B cell (primary cell): ENCODE results near the gene COL6A5. TPM values are rescaled to one million over a fixed set of nuclear protein-coding genes. Genes with fewer than 3 reads are reported as not detected.

Experiments
- ATAC-seq: fragments of 200-7000 bp; cut with Tn5 transposase; one replicate; pipeline ENCODE4 v1.10.0; 2021; ENCODE audit warnings: low read depth, mild to moderate bottlenecking, moderate number of reproducible peaks, moderate library complexity
- CTCF ChIA-PET: fragments of 350-600 bp; sonication (Branson Sonifier 250); formaldehyde crosslinking; loops from one replicate; lab custom pipeline; 2021; ENCODE audit warnings: antibody characterized with exemption, inconsistent platforms; lab: Charles Lee
- POLR2A ChIA-PET: fragments of 350-600 bp; sonication (Branson Sonifier 250); formaldehyde crosslinking; loops from one replicate; lab custom pipeline; 2021; ENCODE audit warnings: antibody characterized with exemption; lab: Charles Lee
- DNase-seq: peaks from one replicate; pipeline ENCODE4 v3.0.0; 2013
- H2AFZ ChIP-seq: 2 replicates; pipeline ENCODE4 v1.6.1; 2012; ENCODE audit warnings: mild to moderate bottlenecking, low read depth, low read length; ENCODE audit not compliant: insufficient read depth, poor library complexity, severe bottlenecking
- H3K27ac ChIP-seq, 2 donors: 1 replicate in 1 of 2; 2 replicates in 1 of 2; pipeline ENCODE4 v1.5.1; 2012 to 2013; ENCODE audit warnings: low read length in 2 of 2, mild to moderate bottlenecking in 2 of 2, moderate library complexity in 1 of 2
- H3K27me3 ChIP-seq, 4 experiments: fragments of 200-600 bp in 1 of 4; sonication (generic) in 1 of 4; replicated peaks in 1 of 4; 1 replicate in 2 of 4; 2 replicates in 2 of 4; pipeline versions ENCODE4 v1.6.1 to v1.7.0; 2013 to 2016; ENCODE audit warnings: low read length in 3 of 4, mild to moderate bottlenecking in 2 of 4, mixed read lengths in 1 of 4, moderate library complexity in 1 of 4; ENCODE audit not compliant: insufficient read depth in 4 of 4, control insufficient read depth in 3 of 4; ENCODE audit errors: control extremely low read depth in 1 of 4
- H3K36me3 ChIP-seq, 2 experiments: replicated peaks in 1 of 2; 1 replicate in 1 of 2; 2 replicates in 1 of 2; pipeline versions ENCODE4 v1.6.1 to v1.7.1; 2013; ENCODE audit warnings: low read length in 1 of 2; ENCODE audit not compliant: insufficient read depth in 2 of 2, control insufficient read depth in 1 of 2; ENCODE audit errors: control extremely low read depth in 1 of 2, extremely low read depth in 1 of 2
- H3K4me1 ChIP-seq, 2 donors: fragments of 200-600 bp in 1 of 2; sonication (generic) in 1 of 2; 1 replicate in 1 of 2; 2 replicates in 1 of 2; pipeline versions ENCODE4 v1.5.1 to v1.6.1; 2013 to 2017; ENCODE audit warnings: low read length in 2 of 2; ENCODE audit not compliant: control insufficient read depth in 2 of 2, insufficient read depth in 2 of 2
- H3K4me2 ChIP-seq: replicated peaks from 2 replicates; pipeline ENCODE3; 2012; ENCODE audit warnings: mild to moderate bottlenecking, low read depth, low read length; ENCODE audit not compliant: poor library complexity, severe bottlenecking
- H3K4me3 ChIP-seq, 5 experiments: fragments of 200-600 bp in 1 of 5; sonication (generic) in 1 of 5; 1 replicate in 3 of 5; 2 replicates in 2 of 5; pipeline versions ENCODE4 v1.5.1 to v1.7.0; 2011 to 2016; ENCODE audit warnings: low read length in 4 of 5, mild to moderate bottlenecking in 4 of 5, low read depth in 2 of 5, control low read depth in 1 of 5, moderate library complexity in 1 of 5; ENCODE audit not compliant: insufficient read depth in 1 of 5; ENCODE audit errors: control extremely low read depth in 1 of 5, extremely low read depth in 1 of 5
- H3K79me2 ChIP-seq: fragments of 200-600 bp; sonication (generic); one replicate; pipeline ENCODE4 v1.6.0; 2016; ENCODE audit warnings: low read length; ENCODE audit not compliant: control insufficient read depth, insufficient read depth
- H3K9ac ChIP-seq: fragments of 200-600 bp; sonication (generic); 2 replicates; pipeline ENCODE4 v1.6.1; 2017; ENCODE audit warnings: mild to moderate bottlenecking, low read length, moderate library complexity
- H3K9me3 ChIP-seq, 3 donors: one replicate each; pipeline versions ENCODE4 v1.6.1 to v1.7.1; 2013; ENCODE audit warnings: low read length in 2 of 3; ENCODE audit not compliant: control insufficient read depth in 2 of 3, insufficient read depth in 1 of 3; ENCODE audit errors: control extremely low read depth in 1 of 3
- H4K20me1 ChIP-seq: 2 replicates; pipeline ENCODE4 v1.6.0; 2012; ENCODE audit warnings: mild to moderate bottlenecking, low read length; ENCODE audit not compliant: insufficient read depth, control insufficient read depth, poor library complexity, severe bottlenecking
- H3K27ac Mint-ChIP-seq: one replicate; pipeline ENCODE4 v1.8.0; 2021; ENCODE audit warnings: mixed read lengths
- H3K27me3 Mint-ChIP-seq: one replicate; pipeline ENCODE4 v1.8.0; 2021; ENCODE audit warnings: mixed read lengths
- H3K4me1 Mint-ChIP-seq: one replicate; pipeline ENCODE4 v1.8.0; 2021; ENCODE audit warnings: mixed read lengths
- H3K4me3 Mint-ChIP-seq: one replicate; pipeline ENCODE4 v1.8.0; 2021; ENCODE audit warnings: mixed read lengths
- H3K9me3 Mint-ChIP-seq: one replicate; pipeline ENCODE4 v1.8.0; 2022; ENCODE audit warnings: mixed read lengths; ENCODE audit not compliant: insufficient read depth
- CTCF ChIP-seq: fragments of 200-600 bp; IDR thresholded peaks from one replicate; pipeline ENCODE4 v1.8.0; 2022; ENCODE audit warnings: antibody characterized with exemption, mild to moderate bottlenecking
- EZH2 ChIP-seq: IDR thresholded peaks from 2 replicates; pipeline ENCODE4 v1.6.1; 2012; ENCODE audit warnings: borderline replicate concordance, low read depth, mild to moderate bottlenecking, moderate library complexity, low read length; ENCODE audit not compliant: insufficient read depth, poor library complexity, severe bottlenecking
- WGBS: methylation state at CpG from one replicate; pipeline ENCODE4 v1.1.5; 2013; ENCODE audit warnings: missing lambda C conversion rate; ENCODE audit not compliant: insufficient coverage; 5-methylcytosine and 5-hydroxymethylcytosine counted together
- intact Hi-C: fragments of 100-400 bp; cut with micrococcal nuclease; formaldehyde crosslinking; loops from one replicate; pipeline ENCODE4 v1.10.0; 2022
- polyA plus RNA-seq: library from polyadenylated mRNA; depleted of rRNA; stranded (reverse); fragments of >200 nt; gene quantifications from 2 replicates; pipeline ENCODE4 v1.2.3, GENCODE V29; 2012
- total RNA-seq, 2 donors: library from RNA; stranded (reverse); fragments of 120-200 nt in 1 of 2; gene quantifications; 1 replicate in 1 of 2; 2 replicates in 1 of 2; pipeline versions ENCODE4 v1.2.3 to v1.2.4, GENCODE V29; 2013 to 2022

COL6A5 gene
- total and polyA plus RNA-seq, 2 donors (not counting 1 experiment from before 2014, with no cell fraction given) = not detected

DNA sequence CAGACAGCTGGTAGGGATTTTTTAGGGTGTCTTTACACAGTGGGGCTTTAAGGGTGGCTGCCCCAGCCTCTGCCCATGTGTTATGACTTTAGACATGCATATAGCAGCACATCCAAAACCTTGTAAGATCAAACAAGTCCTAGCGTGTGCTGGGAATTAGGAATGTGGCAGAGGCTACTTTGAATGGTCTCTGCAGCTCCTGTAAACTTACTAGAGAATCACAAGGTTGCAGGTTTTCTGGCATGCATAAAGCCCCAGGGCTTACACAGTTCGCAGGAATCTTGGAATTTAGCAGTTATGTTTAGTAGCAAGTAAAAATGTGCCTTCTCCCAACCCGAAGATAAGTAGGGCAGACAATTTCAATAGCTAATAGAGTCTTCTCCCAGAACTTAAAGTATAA lies 124.7 kb downstream of the COL6A5 start:
- Mint-ChIP-seq H3K27ac (no peak overlapping the region), H3K9me3 (no peaks in the 10 kb centered on the region), H3K4me3 (no peak overlapping the region), H3K4me1 (no peaks in the 10 kb centered on the region), H3K27me3 (peaks cover 6% of the 10 kb centered on the region)
- Histone ChIP-seq H3K9ac (no peak overlapping the region), H3K27ac (no peak overlapping the region), H3K4me1 (no peaks in the 10 kb centered on the region), H3K36me3 (no peaks in the 10 kb centered on the region), H3K79me2 (no peaks in the 10 kb centered on the region), H2AFZ (no peak overlapping the region), H3K27me3 (peaks cover 0 to 3% (median 0%) of the 10 kb centered on the region in 4 experiments), H4K20me1 (no peaks in the 10 kb centered on the region), H3K4me3 (no peak overlapping the region), H3K4me2 (no peak overlapping the region), H3K9me3 (no peaks in the 10 kb centered on the region)
- ATAC-seq (no peak), DNase-seq (no peak)
- intact Hi-C loops = no loop called here
- no peak for TF ChIP-seq EZH2
- TF ChIP-seq CTCF = no peak
- ChIA-PET CTCF (no interaction called here), POLR2A (no interaction called here)
- no CpG with 5 or more reads among the region's 3 CpGs for WGBS

DNA sequence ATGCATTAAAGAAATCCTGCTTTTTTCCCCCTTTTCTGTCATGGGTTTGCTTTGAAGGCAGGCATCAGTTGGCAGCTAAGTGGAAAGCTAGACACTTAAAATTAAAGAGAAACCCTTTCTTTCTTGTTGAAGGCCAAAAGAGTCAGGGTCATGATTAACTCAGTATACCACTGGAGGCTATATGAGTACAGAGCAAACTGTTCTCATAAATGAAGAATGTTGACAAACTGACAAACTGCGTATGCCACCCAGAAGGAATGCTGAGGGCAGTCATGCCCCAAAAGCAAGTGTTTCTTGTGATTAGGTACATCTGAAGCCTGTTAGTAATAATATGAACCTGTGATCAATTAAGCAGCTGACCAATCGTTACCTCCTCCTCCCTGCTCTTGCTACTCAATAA lies 127.9 kb downstream of the COL6A5 start:
- no peak for TF ChIP-seq EZH2
- no peak for TF ChIP-seq CTCF
- Histone ChIP-seq H2AFZ (no peak overlapping the region), H4K20me1 (no peaks in the 10 kb centered on the region), H3K4me3 (no peak overlapping the region), H3K79me2 (no peaks in the 10 kb centered on the region), H3K9me3 (peaks cover 0 to 1% (median 0%) of the 10 kb centered on the region in 3 donors), H3K9ac (no peak overlapping the region), H3K27ac (no peak overlapping the region), H3K4me1 (no peaks in the 10 kb centered on the region), H3K36me3 (no peaks in the 10 kb centered on the region), H3K27me3 (peaks cover 0 to 3% (median 0%) of the 10 kb centered on the region in 4 experiments), H3K4me2 (no peak overlapping the region)
- POLR2A ChIA-PET = no interaction called here
- no peak overlapping the region for H3K27ac Mint-ChIP-seq
- intact Hi-C loops = no loop called here
- CTCF ChIA-PET = no interaction called here
- DNase-seq (no peak), ATAC-seq (no peak)
- no CpG with 5 or more reads among the region's 2 CpGs for WGBS
- no peaks in the 10 kb centered on the region for H3K4me1 Mint-ChIP-seq
- H3K27me3 Mint-ChIP-seq = peaks cover 3% of the 10 kb centered on the region
- no peak overlapping the region for H3K4me3 Mint-ChIP-seq
- no peaks in the 10 kb centered on the region for H3K9me3 Mint-ChIP-seq
